ENCODE data around the gene CCNJ.

GRCh38 chr10:96046546-96046945 is 3.2 kb downstream of the CCNJ start:
- TF ChIP-seq CTCF (IDR thresholded peaks at IDR 0.05) (no peak), POLR2AphosphoS5 (IDR thresholded peaks at IDR 0.05) (no peak)
